ENCODE results near the gene PAGE1.
"Not testable (repeated sequence)": the region's sequence is repeated elsewhere in the genome, so short reads cannot be mapped to it uniquely, and the experiment has no call there.

The PAGE1 gene

GRCh38 chrX:49695276-49696180 is at the start of gene PAGE1:
TSS of gene PAGE1 (minus strand) at chrX:49695984. CDS start at chrX:49694770, 1,214 bp downstream.
- DNase-seq, result no peak

GRCh38 chrX:49741501-49741900 is 45.7 kb upstream of the PAGE1 start:
- DNase-seq, result not testable (repeated sequence)

GRCh38 chrX:49727847-49728246 is 32.1 kb upstream of the PAGE1 start:
- no peak for DNase-seq

GRCh38 chrX:49726966-49727365 is 31.2 kb upstream of the PAGE1 start:
- no peak for DNase-seq

- DNase-seq, result no peak
Observed at GRCh38 chrX:49725923-49726904, 30.4 kb upstream of the PAGE1 start.

GRCh38 chrX:49725401-49725800 is 29.6 kb upstream of the PAGE1 start:
- no peak for DNase-seq

- DNase-seq, result not testable (repeated sequence)
Observed at GRCh38 chrX:49720106-49720505, 24.3 kb upstream of the PAGE1 start.

GRCh38 chrX:49712577-49712976 is 16.8 kb upstream of the PAGE1 start:
- no peak for DNase-seq

- no peak for DNase-seq
Observed at GRCh38 chrX:49710744-49711319, 15.0 kb upstream of the PAGE1 start.

GRCh38 chrX:49704691-49705404 is 9.1 kb upstream of the PAGE1 start:
- DNase-seq, result no peak

- DNase-seq, result no peak
Observed at GRCh38 chrX:49701933-49702332, 6.1 kb upstream of the PAGE1 start.

- DNase-seq, result no peak
Observed at GRCh38 chrX:49701323-49701722, 5.5 kb upstream of the PAGE1 start.

- DNase-seq, result no peak
Observed at GRCh38 chrX:49675075-49675719, 20.6 kb downstream of the PAGE1 start.

GRCh38 chrX:49673394-49673793 is 22.4 kb downstream of the PAGE1 start:
- no peak for DNase-seq

GRCh38 chrX:49664824-49665223 is 31.0 kb downstream of the PAGE1 start:
- no peak for DNase-seq

- DNase-seq, result no peak
Observed at GRCh38 chrX:49661881-49662280, 33.9 kb downstream of the PAGE1 start.

GRCh38 chrX:49659771-49660170 is 36.0 kb downstream of the PAGE1 start:
- no peak for DNase-seq

- no peak for DNase-seq
Observed at GRCh38 chrX:49656533-49656932, 39.3 kb downstream of the PAGE1 start.

GRCh38 chrX:49644991-49645637 is 50.7 kb downstream of the PAGE1 start:
- DNase-seq, result no peak

Data from NCI-H524 (cell line).